ENCODE data around the gene TAF4.

TAF4 gene

DNA sequence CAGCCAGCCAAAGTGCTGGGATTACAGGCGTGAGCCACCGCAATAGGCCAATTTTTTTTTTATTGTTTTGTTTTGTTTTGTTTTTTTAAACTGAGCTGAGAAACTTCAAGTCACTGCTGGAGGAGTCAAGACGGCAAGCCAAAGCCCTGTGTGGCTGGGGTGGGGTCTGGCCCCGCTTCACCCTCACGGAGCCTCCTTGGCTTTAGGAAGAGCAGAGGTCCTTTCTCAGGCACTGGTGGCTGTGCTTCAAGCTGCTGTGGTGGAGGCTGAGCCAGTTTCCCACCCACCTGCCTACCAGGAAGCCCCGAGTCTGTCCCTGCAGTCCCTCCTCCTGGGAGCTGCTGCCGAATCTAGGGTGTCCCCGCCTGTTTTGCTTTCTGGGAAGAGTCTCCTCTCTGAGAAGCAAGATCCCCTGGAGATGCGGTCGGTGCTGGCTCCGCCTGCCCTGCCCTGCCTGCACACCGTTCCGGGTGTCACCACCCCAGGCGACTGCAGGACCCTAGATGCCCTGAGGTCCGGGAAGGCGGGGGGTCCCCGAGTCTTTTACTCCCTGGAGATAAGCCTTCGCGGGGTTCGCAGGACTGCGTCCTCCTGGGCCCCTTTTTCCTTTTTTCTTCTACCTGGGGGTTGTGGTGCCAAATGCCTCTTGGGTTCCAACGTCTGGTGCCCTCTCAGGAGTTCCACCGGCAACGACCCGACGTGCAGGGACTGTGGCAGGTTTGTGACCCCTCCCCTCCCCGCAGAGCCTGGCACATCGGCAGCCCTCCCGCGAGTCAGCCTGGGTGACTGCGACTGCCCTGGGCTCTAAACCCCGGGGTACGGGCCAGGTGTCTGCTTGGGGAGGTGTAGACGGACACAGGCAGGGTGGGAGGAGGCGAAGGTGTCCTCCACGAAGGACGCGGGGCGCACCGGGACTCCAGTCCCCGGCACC lies 100.7 kb downstream of the TAF4 start:
- no peak overlapping the region for H3K27ac Mint-ChIP-seq
- peaks cover 13% of the 10 kb centered on the region for H3K27me3 Mint-ChIP-seq (ENCODE audit: low read depth)
- H3K9me3 Mint-ChIP-seq, result no peaks in the 10 kb centered on the region
- H3K36me3 Mint-ChIP-seq (ENCODE audit: low read depth), result no peaks in the 10 kb centered on the region
- H3K4me1 Mint-ChIP-seq (ENCODE audit: low read depth), result no peaks in the 10 kb centered on the region
- no peak overlapping the region for H3K4me3 Mint-ChIP-seq

- Mint-ChIP-seq H3K27me3 (ENCODE audit: low read depth) (peaks cover 13% of the 10 kb centered on the region), H3K9me3 (no peaks in the 10 kb centered on the region), H3K36me3 (ENCODE audit: low read depth) (no peaks in the 10 kb centered on the region), H3K4me1 (ENCODE audit: low read depth) (no peaks in the 10 kb centered on the region), H3K27ac (no peak overlapping the region), H3K4me3 (no peak overlapping the region)
These were observed 101.6 kb downstream of the TAF4 start for GRCh38 chr20:61963885-61964674.

GRCh38 chr20:61963149-61963548 lies 102.5 kb downstream of the TAF4 start:
- Mint-ChIP-seq H3K27me3 (ENCODE audit: low read depth) (peaks cover 13% of the 10 kb centered on the region), H3K4me3 (no peak overlapping the region), H3K36me3 (ENCODE audit: low read depth) (no peaks in the 10 kb centered on the region), H3K4me1 (ENCODE audit: low read depth) (no peaks in the 10 kb centered on the region), H3K9me3 (no peaks in the 10 kb centered on the region), H3K27ac (no peak overlapping the region)

DNA sequence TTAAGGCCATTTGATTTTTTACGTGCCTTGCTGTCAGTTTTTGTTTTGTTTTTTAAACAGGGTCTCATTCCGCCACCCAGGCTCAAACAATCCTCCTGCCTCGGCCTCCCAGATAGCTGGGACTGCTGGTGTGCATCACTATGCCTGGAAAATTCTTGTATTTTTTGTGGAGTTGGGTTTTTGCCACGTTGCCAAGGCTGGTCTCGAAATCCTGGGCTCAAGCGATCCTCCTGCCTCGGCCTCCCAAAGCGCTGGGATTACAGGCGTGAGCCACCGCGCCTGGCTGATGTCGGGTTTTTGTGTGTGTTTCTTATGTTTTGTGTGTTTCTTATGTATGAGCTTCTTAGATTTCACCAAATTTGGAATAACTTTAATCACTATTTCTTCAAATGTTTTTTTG lies 104.8 kb downstream of the TAF4 start:
- H3K27ac Mint-ChIP-seq, result no peak overlapping the region
- H3K4me1 Mint-ChIP-seq (ENCODE audit: low read depth), result no peaks in the 10 kb centered on the region
- no peaks in the 10 kb centered on the region for H3K36me3 Mint-ChIP-seq (ENCODE audit: low read depth)
- no peak overlapping the region for H3K4me3 Mint-ChIP-seq
- H3K27me3 Mint-ChIP-seq (ENCODE audit: low read depth), result peaks cover 13% of the 10 kb centered on the region
- no peaks in the 10 kb centered on the region for H3K9me3 Mint-ChIP-seq

DNA sequence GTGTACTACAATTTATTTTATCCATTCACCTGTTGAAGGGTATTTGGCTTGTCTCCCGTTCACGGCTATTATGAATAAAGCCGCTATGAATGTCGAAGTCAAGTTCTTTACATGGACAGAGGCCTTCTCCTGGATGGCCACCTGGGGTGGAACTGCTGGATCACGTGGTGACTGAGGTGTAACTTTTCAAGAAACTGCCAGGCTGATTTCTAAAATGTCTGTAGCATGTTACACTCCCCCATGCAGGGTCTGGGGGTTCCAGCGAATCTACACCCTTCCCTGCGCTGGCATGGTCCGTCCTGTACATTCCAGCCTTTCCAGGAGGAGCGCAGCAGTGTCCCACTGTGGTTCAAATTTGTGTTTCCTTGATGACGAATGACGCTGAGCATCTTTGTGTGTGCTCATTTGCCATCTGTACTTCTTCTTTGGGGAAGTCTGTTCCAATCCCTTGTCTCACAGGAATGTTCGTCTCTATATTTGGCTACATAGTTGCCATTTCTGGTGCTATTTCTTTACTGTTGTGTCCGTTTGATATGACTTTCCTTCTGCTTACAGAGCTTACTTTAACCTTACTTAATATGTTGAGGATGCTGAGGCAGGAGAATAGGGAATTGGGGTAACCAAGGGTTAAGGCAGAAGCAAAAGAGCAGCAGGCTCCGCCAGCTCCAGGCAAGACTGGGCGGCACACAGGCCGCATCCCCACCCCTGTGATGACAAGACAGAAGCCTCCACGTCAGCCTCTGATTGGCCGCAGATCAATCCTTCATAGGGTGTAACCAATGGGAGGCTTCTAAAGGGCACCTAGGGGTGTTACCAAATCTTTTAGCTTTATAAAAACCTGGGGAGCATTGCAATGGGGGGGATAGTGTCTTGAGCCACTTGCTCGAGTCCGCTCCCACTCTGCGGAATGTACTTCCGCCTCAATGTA lies 106.6 kb downstream of the TAF4 start:
- Mint-ChIP-seq H3K4me3 (no peak overlapping the region), H3K36me3 (ENCODE audit: low read depth) (no peaks in the 10 kb centered on the region), H3K27ac (no peak overlapping the region), H3K4me1 (ENCODE audit: low read depth) (no peaks in the 10 kb centered on the region), H3K27me3 (ENCODE audit: low read depth) (peaks cover 8% of the 10 kb centered on the region), H3K9me3 (no peaks in the 10 kb centered on the region)

- Mint-ChIP-seq H3K36me3 (ENCODE audit: low read depth) (no peaks in the 10 kb centered on the region), H3K27me3 (ENCODE audit: low read depth) (peaks cover 5% of the 10 kb centered on the region), H3K4me3 (no peak overlapping the region), H3K9me3 (no peaks in the 10 kb centered on the region), H3K27ac (no peak overlapping the region), H3K4me1 (ENCODE audit: low read depth) (no peaks in the 10 kb centered on the region)
These were observed 107.5 kb downstream of the TAF4 start for GRCh38 chr20:61957961-61958715.

DNA sequence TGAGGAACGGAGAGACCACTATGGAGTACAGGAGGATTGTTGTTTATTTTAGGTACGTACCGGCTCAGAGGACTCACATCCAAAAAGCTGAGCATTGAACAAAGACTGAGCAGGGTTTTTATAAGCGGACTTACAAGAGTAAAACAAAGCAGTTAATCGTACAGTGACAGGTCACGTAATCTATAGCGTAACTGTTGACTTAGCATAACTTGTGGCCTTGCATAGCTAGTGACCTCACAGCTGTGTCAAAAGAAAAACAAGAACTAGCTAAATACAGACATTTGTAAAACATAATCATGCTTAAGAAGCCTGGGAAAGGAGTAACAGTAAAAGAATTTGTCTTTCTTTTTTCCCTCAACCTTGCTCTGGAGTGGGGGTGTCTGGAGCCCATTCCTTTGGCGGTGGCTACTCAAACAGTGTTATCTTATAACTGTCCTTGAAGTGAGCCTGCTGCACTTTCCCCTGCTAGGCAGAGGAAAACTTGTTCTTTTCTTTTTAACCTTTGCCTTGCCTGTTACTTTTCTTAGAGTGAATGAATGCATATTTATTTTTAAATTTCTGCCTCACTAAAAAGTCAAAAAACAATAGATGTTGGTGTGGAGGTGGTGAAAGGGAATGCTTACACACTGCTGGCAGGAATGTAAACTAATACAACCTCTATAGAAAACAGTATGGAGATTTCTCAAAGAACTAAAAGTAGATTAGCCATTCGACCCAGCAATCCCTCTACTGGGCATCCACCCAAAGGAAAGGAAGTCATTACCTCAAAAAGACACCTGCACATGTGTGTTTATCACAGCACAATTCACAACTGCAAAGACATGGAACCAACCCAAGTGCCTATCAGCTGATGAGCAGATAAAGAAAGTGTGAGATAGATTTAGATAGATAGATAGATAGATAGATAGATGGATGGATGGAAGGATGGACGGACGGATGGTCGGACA lies 109.0 kb downstream of the TAF4 start:
- H3K4me3 Mint-ChIP-seq, result no peak overlapping the region

GRCh38 chr20:61955668-61956395 lies 109.8 kb downstream of the TAF4 start:
- Mint-ChIP-seq H3K27me3 (ENCODE audit: low read depth) (peaks cover 5% of the 10 kb centered on the region), H3K36me3 (ENCODE audit: low read depth) (no peaks in the 10 kb centered on the region), H3K9me3 (no peaks in the 10 kb centered on the region), H3K4me1 (ENCODE audit: low read depth) (no peaks in the 10 kb centered on the region), H3K27ac (no peak overlapping the region), H3K4me3 (no peak overlapping the region)

More for the DNA sequence above, 109.0 kb downstream of the TAF4 start:
- Mint-ChIP-seq H3K4me1 (ENCODE audit: low read depth) (no peaks in the 10 kb centered on the region), H3K27me3 (ENCODE audit: low read depth) (peaks cover 5% of the 10 kb centered on the region), H3K9me3 (no peaks in the 10 kb centered on the region), H3K27ac (no peak overlapping the region), H3K36me3 (ENCODE audit: low read depth) (no peaks in the 10 kb centered on the region)

DNA sequence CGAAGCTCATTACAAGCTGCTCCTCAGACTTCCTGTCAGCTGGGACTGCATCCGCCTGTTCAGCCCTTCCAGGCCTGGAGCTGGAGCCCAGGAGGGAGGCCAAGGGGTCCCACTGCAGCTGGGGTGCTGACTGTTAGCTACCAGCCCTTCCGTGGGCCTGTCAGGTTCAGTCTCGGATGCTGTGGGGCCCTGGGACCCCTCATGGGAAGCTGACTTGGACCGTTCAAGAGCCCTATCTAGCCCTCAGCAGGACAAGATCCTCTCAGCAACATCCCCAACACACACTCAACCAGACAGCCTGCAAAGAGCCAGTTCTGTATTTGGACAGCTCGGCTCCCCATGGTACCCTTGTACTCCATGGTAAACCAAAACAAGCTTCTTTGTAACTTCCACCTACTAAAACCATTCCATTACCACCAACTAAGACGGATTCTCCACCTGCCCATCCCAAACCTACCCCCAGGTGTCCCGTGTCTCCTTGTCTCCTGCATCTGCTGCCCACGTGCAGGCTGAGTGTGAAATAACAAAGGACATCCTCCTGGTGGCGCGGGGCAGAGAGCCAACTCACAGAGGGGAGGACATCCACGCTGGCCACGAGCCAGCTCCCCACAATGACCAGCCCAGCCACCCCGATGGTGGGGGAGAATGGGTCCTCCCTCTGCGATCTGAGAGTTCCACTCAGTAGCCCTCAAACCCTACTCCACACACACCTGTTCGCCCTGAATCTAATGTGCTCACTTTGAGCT lies 111.2 kb downstream of the TAF4 start:
- peaks cover 5% of the 10 kb centered on the region for H3K27me3 Mint-ChIP-seq (ENCODE audit: low read depth)
- no peaks in the 10 kb centered on the region for H3K4me1 Mint-ChIP-seq (ENCODE audit: low read depth)
- H3K9me3 Mint-ChIP-seq, result no peaks in the 10 kb centered on the region
- no peak overlapping the region for H3K27ac Mint-ChIP-seq
- H3K36me3 Mint-ChIP-seq (ENCODE audit: low read depth), result no peaks in the 10 kb centered on the region
- H3K4me3 Mint-ChIP-seq, result no peak overlapping the region

GRCh38 chr20:61953037-61954021 lies 112.4 kb downstream of the TAF4 start:
- H3K27ac Mint-ChIP-seq, result no peak overlapping the region
- H3K9me3 Mint-ChIP-seq, result no peaks in the 10 kb centered on the region
- H3K27me3 Mint-ChIP-seq (ENCODE audit: low read depth), result peaks cover 5% of the 10 kb centered on the region
- no peak overlapping the region for H3K4me3 Mint-ChIP-seq
- H3K36me3 Mint-ChIP-seq (ENCODE audit: low read depth), result no peaks in the 10 kb centered on the region
- no peaks in the 10 kb centered on the region for H3K4me1 Mint-ChIP-seq (ENCODE audit: low read depth)
